Astrocyte of the spinal cord (primary cell): ENCODE measurements around the gene ANKRD34B.
A peak's percentile ranks its signal among the peaks of the same experiment; 100 is the strongest.

Source experiments
- DNase-seq: peaks from one replicate; pipeline ENCODE4 v3.0.0; 2011; ENCODE audit warnings: low read depth, low spot score
- H3K4me3 ChIP-seq: 2 replicates; pipeline ENCODE4 v1.5.1; 2011; ENCODE audit warnings: low read depth, mild to moderate bottlenecking, low read length, moderate library complexity
- in situ Hi-C: cut with HindIII; loops from 2 replicates; pipeline ENCODE4 v1.10.0; 2017; ENCODE audit warnings: low sequenced_read_pairs
- TF ChIP-seq, protein P1 (sequence below): IDR thresholded peaks from 2 replicates; pipeline ENCODE4 v1.5.1; 2012; ENCODE audit warnings: low read depth, mild to moderate bottlenecking, low read length, inconsistent platforms

Gene ANKRD34B

DNA sequence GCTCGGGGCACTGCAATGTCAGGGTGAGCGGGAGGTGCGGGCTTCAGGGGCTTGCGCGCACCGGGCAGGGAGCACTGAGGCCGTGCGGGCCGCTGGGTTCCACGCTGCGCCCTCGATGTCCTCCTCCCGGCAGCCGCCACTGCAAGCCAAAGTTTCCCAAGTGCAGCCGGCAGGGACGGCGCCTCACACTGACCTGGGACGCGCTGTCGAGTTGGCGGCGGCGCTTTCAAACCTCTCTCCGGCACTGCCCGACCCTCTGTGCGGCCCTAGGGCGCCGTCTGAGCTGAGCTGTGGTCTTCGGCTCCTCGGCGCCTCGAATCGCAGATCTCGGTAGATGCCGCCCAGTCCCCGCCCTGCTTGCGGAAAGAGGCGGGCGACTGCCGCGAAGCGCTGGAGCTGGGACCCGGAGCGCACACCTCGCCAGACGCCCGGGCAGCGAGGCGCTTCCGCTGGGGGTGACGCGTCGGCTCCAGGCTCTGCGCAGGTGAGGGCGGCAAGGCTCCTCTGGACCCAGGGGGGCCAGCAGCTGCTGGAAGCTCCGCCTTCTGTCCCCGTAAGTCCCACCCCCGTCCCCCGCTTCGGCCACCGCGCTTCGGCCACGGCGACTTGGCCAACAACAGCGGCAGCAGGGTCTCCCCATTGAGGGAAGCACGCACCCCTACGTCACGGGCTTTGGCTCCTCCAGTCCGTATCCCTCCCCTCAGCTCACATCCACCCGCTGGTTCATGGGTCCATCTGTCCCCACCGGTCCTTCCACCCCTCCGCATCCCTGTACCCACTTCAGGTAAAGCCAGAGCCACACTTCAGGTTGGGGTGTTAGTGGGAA, at the start of gene ANKRD34B:
Gene ANKRD34B (minus strand): TSS at position 320 of the 826 bp plus-strand sequence. CDS start 10,261 bp downstream, outside the sequence.
- H3K4me3 ChIP-seq: peak within 1 kb of the TSS; percentile 29
- in situ Hi-C loops: no loop called here
- no peak for DNase-seq
- TF ChIP-seq, protein P1, sequence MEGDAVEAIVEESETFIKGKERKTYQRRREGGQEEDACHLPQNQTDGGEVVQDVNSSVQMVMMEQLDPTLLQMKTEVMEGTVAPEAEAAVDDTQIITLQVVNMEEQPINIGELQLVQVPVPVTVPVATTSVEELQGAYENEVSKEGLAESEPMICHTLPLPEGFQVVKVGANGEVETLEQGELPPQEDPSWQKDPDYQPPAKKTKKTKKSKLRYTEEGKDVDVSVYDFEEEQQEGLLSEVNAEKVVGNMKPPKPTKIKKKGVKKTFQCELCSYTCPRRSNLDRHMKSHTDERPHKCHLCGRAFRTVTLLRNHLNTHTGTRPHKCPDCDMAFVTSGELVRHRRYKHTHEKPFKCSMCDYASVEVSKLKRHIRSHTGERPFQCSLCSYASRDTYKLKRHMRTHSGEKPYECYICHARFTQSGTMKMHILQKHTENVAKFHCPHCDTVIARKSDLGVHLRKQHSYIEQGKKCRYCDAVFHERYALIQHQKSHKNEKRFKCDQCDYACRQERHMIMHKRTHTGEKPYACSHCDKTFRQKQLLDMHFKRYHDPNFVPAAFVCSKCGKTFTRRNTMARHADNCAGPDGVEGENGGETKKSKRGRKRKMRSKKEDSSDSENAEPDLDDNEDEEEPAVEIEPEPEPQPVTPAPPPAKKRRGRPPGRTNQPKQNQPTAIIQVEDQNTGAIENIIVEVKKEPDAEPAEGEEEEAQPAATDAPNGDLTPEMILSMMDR: no peak

DNA sequence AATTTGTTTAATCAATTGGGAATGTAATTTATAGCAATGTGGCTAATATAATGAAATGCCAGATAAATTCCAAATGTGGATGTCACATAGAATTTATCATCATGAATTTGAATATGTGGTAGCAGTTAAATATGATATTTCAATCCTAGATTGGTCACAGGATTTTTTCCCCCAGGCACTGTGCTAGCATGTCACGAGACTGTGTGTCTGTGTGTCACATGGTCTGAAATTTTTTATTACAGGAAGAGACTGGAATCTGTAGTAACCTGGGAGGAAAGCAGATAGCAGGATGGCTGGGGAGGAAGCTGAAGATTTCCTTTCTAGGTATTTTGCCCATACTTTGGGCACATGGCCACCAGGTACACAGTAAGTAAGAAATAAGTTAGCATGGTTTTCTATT, 49.0 kb upstream of the ANKRD34B start:
- no peak for DNase-seq
- in situ Hi-C loops: no loop called here
- TF ChIP-seq, protein P1: no peak
- no peak overlapping the region for H3K4me3 ChIP-seq

GRCh38 chr5:80618438-80618837, 48.4 kb upstream of the ANKRD34B start:
- TF ChIP-seq, protein P1: no peak
- no peak for DNase-seq
- no peak overlapping the region for H3K4me3 ChIP-seq
- in situ Hi-C loops: no loop called here

GRCh38 chr5:80615266-80615914, 45.3 kb upstream of the ANKRD34B start:
- in situ Hi-C loops: no loop called here
- no peak overlapping the region for H3K4me3 ChIP-seq
- no peak for DNase-seq
- TF ChIP-seq, protein P1: no peak

DNA sequence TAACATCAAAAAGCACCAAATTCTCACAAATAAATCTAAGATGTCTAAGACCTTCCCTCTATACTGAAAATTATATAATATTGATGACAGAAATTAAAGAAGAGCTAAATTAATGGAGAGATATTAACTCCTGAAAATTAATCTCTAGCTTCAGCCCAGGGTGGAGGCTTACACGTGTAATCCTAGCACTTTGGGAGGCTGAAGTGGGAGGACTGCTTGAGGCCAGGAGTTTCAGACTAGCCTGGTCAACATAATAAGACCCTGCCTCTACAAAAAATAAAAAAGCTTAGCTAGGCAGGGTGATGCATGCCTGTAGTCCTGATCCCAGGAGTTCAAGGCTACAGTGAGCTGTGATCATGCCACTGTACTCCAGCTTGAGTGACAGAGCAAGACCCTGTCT, 39.6 kb upstream of the ANKRD34B start:
- H3K4me3 ChIP-seq: no peak overlapping the region
- TF ChIP-seq, protein P1: no peak
- in situ Hi-C loops: no loop called here
- DNase-seq: no peak

DNA sequence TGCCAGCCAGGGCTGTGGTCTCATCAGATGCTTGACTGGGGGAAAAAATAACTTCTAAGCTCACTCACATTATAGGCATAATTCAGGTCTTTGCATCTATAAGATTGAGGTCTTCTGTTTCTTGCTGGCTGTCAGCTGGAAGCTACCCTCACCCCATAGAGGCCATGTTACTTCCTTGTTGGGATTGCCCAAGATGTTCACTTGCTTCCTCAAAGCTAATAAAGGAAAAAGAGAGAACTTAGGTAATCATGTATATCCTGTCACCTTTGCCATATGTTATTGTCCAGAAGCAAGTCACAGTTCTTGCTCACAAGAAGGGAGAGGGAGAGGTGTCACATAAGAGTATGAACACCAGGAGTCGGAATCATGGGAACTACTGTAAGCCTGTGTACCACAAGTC, 38.7 kb upstream of the ANKRD34B start:
- TF ChIP-seq, protein P1: no peak
- no peak overlapping the region for H3K4me3 ChIP-seq
- no peak for DNase-seq
- in situ Hi-C loops: no loop called here
